ENCODE results near the gene TMEM190. TPM values are rescaled to one million over a fixed set of nuclear protein-coding genes. Genes with fewer than 3 reads are reported as not detected.
A peak's percentile ranks its signal among the peaks of the same experiment; 100 is the strongest.

Gene TMEM190
- total RNA-seq, 1 donor from 2014 or later: not detected

- no peak for DNase-seq (ENCODE audit: low read depth)
Observed at GRCh38 chr19:55383279-55384130, 6.9 kb downstream of the TMEM190 start.

GRCh38 chr19:55384131-55384919, 7.7 kb downstream of the TMEM190 start, which contains the start of gene TMEM238:
TMEM238 (minus strand) TSS chr19:55384292; CDS start chr19:55384259, 33 bp downstream.
- no peak for DNase-seq (ENCODE audit: low read depth)
- TF ChIP-seq CTCF (conservative IDR thresholded peaks at IDR 0.05; ENCODE audit: low read depth, low read length): no peak
- peak within 1 kb of the TSS; percentile 99 for H3K4me3 ChIP-seq (ENCODE audit: low read depth, low read length)

More at GRCh38 chr19:55383279-55384130, 6.9 kb downstream of the TMEM190 start:
- peak overlapping the region; percentile 99 for H3K4me3 ChIP-seq (ENCODE audit: low read depth, low read length)
- no peak for TF ChIP-seq CTCF (conservative IDR thresholded peaks at IDR 0.05; ENCODE audit: low read depth, low read length)

DNA sequence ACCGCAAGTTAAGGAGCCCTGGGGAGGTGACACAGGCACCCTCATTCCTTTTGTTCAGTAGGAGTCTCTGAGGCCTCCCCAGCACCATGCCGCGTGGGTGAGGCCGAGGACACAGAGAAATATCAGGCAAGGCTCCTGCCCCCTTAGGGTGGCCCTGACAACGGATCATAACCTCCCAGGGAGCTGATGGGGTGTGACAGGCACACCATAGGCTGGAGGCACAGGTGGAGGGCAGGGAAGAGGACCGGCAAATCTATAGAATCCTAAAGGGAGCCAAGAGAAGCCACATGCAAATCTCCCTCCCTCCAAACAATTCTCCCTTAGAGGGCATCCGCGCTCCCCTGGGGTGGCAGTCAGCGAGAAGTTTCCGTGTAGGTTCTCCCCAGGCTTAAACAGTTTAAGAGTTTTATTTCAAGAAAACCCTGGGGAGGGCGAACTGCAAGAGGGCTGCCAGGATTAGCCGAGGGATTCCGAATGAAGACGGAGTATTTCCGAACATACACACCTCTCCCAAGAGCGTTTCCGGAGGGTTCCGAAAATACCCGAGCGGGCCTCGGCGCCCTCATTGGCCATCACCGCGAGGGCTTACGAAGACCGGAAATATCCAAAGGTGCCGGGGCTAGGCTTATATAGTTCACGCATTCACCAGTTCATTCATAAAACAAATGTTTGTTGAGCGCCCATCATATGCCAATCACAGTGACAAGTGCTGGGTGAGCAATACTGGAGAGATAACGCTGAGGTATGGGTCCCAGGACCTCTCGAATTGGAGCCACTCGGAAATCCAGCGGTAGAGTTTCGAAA, 8.5 kb downstream of the TMEM190 start:
- TF ChIP-seq CTCF (conservative IDR thresholded peaks at IDR 0.05; ENCODE audit: low read depth, low read length): peak; percentile 2
- peak; percentile 85 for DNase-seq (ENCODE audit: low read depth)

DNA sequence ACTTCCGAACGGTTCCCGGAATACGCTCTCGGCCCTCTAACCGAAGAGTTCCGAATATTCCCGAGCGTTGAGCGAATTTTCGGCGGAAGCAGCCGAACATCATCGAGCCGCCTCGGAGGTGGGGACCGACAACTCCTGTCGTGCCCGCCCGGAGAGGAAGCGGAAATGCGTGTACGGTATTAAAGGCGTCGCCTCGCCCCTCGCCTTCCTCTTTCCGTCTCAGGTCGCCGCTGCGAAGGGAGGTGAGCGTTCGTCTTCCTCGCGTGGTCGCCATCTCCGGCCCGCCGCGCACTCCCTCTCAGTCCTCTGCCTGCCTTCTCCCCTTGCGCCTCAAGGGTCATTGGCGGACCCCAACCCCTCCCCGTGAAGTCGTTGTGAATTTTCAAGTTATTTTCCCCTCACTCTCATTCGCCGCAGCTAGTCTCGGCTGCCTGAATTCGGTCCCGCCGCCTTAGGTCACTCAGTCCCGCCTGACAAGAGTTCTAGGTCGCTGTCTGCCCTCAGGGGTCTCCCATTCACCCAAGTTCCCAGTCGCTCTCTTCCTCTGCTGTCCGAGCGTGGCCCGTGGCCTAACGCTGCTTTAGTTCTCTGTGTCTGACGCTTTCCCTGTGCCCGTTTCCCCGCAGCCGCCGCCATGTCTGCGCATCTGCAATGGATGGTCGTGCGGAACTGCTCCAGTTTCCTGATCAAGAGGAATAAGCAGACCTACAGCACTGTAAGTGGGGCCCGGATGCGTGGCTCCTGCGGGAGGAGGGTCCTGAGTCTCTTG, 9.3 kb downstream of the TMEM190 start, which contains the start of gene RPL28:
TSS of gene RPL28 (plus strand) at position 209 of the 769 bp plus-strand sequence. CDS start at position 635, 426 bp downstream.
- DNase-seq (ENCODE audit: low read depth): peak; percentile 93
- TF ChIP-seq CTCF (conservative IDR thresholded peaks at IDR 0.05; ENCODE audit: low read depth, low read length): no peak

More for the DNA sequence above, 8.5 kb downstream of the TMEM190 start:
- peak overlapping the region; percentile 99 for H3K4me3 ChIP-seq (ENCODE audit: low read depth, low read length)

GRCh38 chr19:55386493-55386971, 9.9 kb downstream of the TMEM190 start:
- DNase-seq (ENCODE audit: low read depth): no peak
- TF ChIP-seq CTCF (conservative IDR thresholded peaks at IDR 0.05; ENCODE audit: low read depth, low read length): no peak
- H3K4me3 ChIP-seq (ENCODE audit: low read depth, low read length): peak overlapping the region; percentile 99

More for the DNA sequence above, 9.3 kb downstream of the TMEM190 start, which contains the start of gene RPL28:
- H3K4me3 ChIP-seq (ENCODE audit: low read depth, low read length): peak within 1 kb of the TSS; percentile 99

Data from epithelial cell of proximal tubule (primary cell).